Adrenal gland (tissue), 5 donors: ENCODE results near the gene CYFIP1.

Experiments used
- POLR2A ChIP-seq, 2 donors: fragments of 450-650 bp; IDR thresholded peaks; one replicate each; pipeline ENCODE4 v1.6.1; 2017; ENCODE audit warnings: antibody characterized with exemption in 2 of 2, mild to moderate bottlenecking in 2 of 2, moderate library complexity in 1 of 2
- TF ChIP-seq, protein P1 (sequence below), 6 experiments: fragments of 450-650 bp in 4 of 6; fragments of 200-600 bp in 2 of 6; sonication (generic) in 1 of 6; IDR thresholded peaks; 1 replicate in 5 of 6; 2 replicates in 1 of 6; pipeline versions ENCODE4 v1.5.1 to v1.8.0; 2016 to 2021; ENCODE audit warnings: antibody characterized with exemption in 6 of 6, mild to moderate bottlenecking in 2 of 6, moderate library complexity in 1 of 6
- donor health status: DM: no; HTN: no; CAD: no.

DNA sequence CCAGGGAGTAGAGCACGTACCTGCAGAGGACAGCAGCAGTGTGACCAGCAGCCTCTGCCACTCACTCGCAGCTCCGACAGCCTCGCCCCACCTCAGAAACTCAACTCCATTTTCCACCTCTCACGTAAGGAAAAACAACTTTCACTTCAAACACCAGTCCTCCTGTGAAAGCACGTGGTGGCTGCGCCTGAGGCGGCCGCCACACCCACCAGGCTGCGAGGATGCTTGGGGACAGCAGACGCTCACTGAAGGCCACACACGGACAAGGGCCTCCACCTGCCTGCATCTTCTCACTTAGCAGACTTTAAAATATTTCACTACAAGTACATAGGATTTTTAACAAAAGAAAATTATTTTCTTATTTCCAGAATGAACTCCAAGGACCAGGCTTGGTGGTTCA lies 67.9 kb downstream of the CYFIP1 start:
- TF ChIP-seq, protein P1, sequence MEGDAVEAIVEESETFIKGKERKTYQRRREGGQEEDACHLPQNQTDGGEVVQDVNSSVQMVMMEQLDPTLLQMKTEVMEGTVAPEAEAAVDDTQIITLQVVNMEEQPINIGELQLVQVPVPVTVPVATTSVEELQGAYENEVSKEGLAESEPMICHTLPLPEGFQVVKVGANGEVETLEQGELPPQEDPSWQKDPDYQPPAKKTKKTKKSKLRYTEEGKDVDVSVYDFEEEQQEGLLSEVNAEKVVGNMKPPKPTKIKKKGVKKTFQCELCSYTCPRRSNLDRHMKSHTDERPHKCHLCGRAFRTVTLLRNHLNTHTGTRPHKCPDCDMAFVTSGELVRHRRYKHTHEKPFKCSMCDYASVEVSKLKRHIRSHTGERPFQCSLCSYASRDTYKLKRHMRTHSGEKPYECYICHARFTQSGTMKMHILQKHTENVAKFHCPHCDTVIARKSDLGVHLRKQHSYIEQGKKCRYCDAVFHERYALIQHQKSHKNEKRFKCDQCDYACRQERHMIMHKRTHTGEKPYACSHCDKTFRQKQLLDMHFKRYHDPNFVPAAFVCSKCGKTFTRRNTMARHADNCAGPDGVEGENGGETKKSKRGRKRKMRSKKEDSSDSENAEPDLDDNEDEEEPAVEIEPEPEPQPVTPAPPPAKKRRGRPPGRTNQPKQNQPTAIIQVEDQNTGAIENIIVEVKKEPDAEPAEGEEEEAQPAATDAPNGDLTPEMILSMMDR (IDR thresholded peaks at IDR 0.05): no peak
- TF ChIP-seq POLR2A (IDR thresholded peaks at IDR 0.05): no peak
